Adipocyte (in vitro differentiated cells): ENCODE results near the gene PRH2.
A peak's percentile ranks its signal among the peaks of the same experiment; 100 is the strongest.

ENCODE experiments used
- DNase-seq: peaks from one replicate; pipeline ENCODE4 v3.0.0-alpha.2; 2015; ENCODE audit warnings: low read depth
- H3K27me3 ChIP-seq: replicated peaks from 2 replicates; pipeline ENCODE4 v1.7.0; 2013; ENCODE audit warnings: mild to moderate bottlenecking, low read length, moderate library complexity; ENCODE audit not compliant: control insufficient read depth, insufficient read depth
- H3K36me3 ChIP-seq: 2 replicates; pipeline ENCODE4 v1.7.0; 2013; ENCODE audit warnings: low read length, mild to moderate bottlenecking, moderate library complexity; ENCODE audit not compliant: control insufficient read depth, insufficient read depth, severe bottlenecking
- H3K4me1 ChIP-seq: 2 replicates; pipeline ENCODE4 v1.7.0; 2013; ENCODE audit warnings: mild to moderate bottlenecking, low read length, moderate library complexity; ENCODE audit not compliant: control insufficient read depth, insufficient read depth
- H3K4me3 ChIP-seq: 2 replicates; pipeline ENCODE4 v1.7.0; 2013; ENCODE audit warnings: mild to moderate bottlenecking, low read length, moderate library complexity
- H3K9ac ChIP-seq: 2 replicates; pipeline ENCODE4 v1.7.0; 2013; ENCODE audit warnings: mild to moderate bottlenecking, low read length, moderate library complexity
- H3K9me3 ChIP-seq: 2 replicates; pipeline ENCODE4 v1.7.0; 2013; ENCODE audit warnings: mild to moderate bottlenecking, low read length, moderate library complexity; ENCODE audit not compliant: control insufficient read depth

PRH2 gene

GRCh38 chr12:10926269-10926668, 2.8 kb upstream of the PRH2 start:
- H3K27me3 ChIP-seq, result no peaks in the 10 kb centered on the region
- no peak overlapping the region for H3K4me3 ChIP-seq
- no peaks in the 10 kb centered on the region for H3K36me3 ChIP-seq
- H3K9ac ChIP-seq, result no peak overlapping the region
- DNase-seq, result no peak
- no peaks in the 10 kb centered on the region for H3K9me3 ChIP-seq
- no peaks in the 10 kb centered on the region for H3K4me1 ChIP-seq

- no peaks in the 10 kb centered on the region for H3K4me1 ChIP-seq
- H3K36me3 ChIP-seq, result no peaks in the 10 kb centered on the region
- no peaks in the 10 kb centered on the region for H3K9me3 ChIP-seq
- no peak for DNase-seq
- no peak overlapping the region for H3K4me3 ChIP-seq
- no peak overlapping the region for H3K9ac ChIP-seq
- H3K27me3 ChIP-seq, result no peaks in the 10 kb centered on the region
These were observed 7.5 kb downstream of the PRH2 start for GRCh38 chr12:10936506-10936905.

DNA sequence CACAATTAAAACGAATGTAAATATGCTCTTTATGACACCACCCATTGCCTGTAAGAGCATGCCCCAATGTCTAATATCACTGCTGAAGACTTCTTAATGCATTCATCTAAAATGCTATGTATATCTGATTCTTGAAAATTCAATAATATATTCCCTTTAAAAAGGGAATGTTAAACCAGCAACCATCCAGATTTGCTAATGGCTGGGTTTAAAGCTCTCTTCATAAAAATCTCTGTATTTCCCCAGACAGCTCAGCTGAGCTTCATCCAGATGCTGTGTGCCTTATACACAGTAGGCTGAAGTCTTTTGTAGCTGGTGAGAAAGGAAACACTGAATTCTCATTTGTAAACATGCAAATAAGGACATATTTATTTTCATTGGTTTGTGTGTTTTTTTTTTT, 10.1 kb downstream of the PRH2 start, which contains the start of gene TAS2R14:
TSS of gene TAS2R14 (minus strand) at position 101 of the 400 bp plus-strand sequence. CDS start at position 45, 56 bp downstream.
- no peaks in the 10 kb centered on the region for H3K27me3 ChIP-seq
- H3K9me3 ChIP-seq, result no peaks in the 10 kb centered on the region
- no peaks in the 10 kb centered on the region for H3K36me3 ChIP-seq
- H3K4me1 ChIP-seq, result no peaks in the 10 kb centered on the region
- DNase-seq, result no peak
- no peak within 1 kb of the TSS for H3K9ac ChIP-seq
- no peak within 1 kb of the TSS for H3K4me3 ChIP-seq

- Histone ChIP-seq H3K36me3 (no peaks in the 10 kb centered on the region), H3K27me3 (no peaks in the 10 kb centered on the region), H3K9me3 (no peaks in the 10 kb centered on the region), H3K9ac (no peak overlapping the region), H3K4me1 (no peaks in the 10 kb centered on the region), H3K4me3 (no peak overlapping the region)
- peak; percentile 73 for DNase-seq
These were observed 11.4 kb downstream of the PRH2 start for GRCh38 chr12:10940389-10940788.

DNA sequence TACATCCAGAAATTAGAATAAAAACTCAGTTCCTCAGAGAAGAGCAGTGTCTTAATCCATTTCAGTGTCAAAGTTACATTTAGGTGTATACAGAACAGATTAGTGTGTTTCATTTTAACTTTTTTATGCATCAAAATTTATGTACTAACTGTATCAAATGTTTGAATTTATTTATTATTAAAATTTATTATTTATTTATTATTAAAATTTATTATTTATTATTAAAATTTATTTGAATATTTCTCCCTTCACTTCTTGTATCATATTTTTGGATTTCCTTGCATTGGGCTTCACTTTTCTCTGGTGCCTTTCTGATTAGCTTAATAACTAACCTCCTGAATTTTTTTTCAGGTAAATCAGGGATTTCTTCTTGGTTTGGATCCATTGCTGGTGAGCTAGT, 12.3 kb downstream of the PRH2 start:
- H3K4me1 ChIP-seq, result no peaks in the 10 kb centered on the region
- H3K9ac ChIP-seq, result no peak overlapping the region
- H3K27me3 ChIP-seq, result no peaks in the 10 kb centered on the region
- H3K4me3 ChIP-seq, result no peak overlapping the region
- DNase-seq, result no peak
- H3K36me3 ChIP-seq, result no peaks in the 10 kb centered on the region
- no peaks in the 10 kb centered on the region for H3K9me3 ChIP-seq

DNA sequence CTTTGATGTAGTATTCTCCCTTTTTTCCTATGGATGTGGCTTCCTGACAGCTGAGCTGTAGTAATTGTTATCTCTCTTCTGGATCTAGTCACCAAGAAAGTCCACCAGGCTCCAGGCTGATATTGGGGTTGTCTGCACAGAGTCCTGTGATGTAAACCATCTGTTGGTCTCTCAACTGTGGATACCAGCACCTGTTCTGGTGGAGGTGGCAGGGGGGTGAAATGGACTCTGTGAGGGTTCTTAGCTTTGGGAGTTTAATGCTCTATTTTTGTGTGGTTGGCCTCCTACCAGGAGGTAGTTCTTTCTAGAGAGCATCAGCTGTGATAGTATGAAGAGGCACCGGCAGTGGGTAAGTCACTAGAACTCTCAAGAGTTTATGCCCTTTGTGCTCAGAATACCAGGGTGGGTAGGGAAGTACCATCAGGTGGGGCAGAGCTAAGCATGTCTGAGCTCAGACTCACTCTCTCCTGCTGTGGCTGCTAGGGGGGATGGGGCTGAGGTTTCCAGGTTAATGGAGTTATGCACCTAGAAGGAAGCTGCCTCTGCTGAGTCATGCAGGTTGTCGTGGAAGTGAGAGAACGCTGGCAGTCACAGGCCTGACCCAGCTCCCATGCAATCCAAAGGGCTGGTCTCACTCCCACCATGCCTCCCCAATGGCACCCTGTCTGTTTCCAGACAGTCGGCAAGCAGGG, 13.0 kb downstream of the PRH2 start:
- no peaks in the 10 kb centered on the region for H3K36me3 ChIP-seq
- H3K27me3 ChIP-seq, result no peaks in the 10 kb centered on the region
- peaks cover 7% of the 10 kb centered on the region for H3K9me3 ChIP-seq
- no peak overlapping the region for H3K9ac ChIP-seq
- H3K4me3 ChIP-seq, result no peak overlapping the region
- no peak for DNase-seq
- H3K4me1 ChIP-seq, result no peaks in the 10 kb centered on the region

- H3K9ac ChIP-seq, result no peak overlapping the region
- no peak for DNase-seq
- H3K9me3 ChIP-seq, result peaks cover 10% of the 10 kb centered on the region
- H3K4me3 ChIP-seq, result no peak overlapping the region
- no peaks in the 10 kb centered on the region for H3K36me3 ChIP-seq
- no peaks in the 10 kb centered on the region for H3K27me3 ChIP-seq
- no peaks in the 10 kb centered on the region for H3K4me1 ChIP-seq
These were observed 14.1 kb downstream of the PRH2 start for GRCh38 chr12:10943167-10943566.

GRCh38 chr12:10952645-10953044, 23.6 kb downstream of the PRH2 start:
- no peak overlapping the region for H3K4me3 ChIP-seq
- DNase-seq, result no peak
- H3K4me1 ChIP-seq, result no peaks in the 10 kb centered on the region
- no peak overlapping the region for H3K9ac ChIP-seq
- peaks cover 5% of the 10 kb centered on the region for H3K36me3 ChIP-seq
- no peaks in the 10 kb centered on the region for H3K27me3 ChIP-seq
- H3K9me3 ChIP-seq, result peaks cover 10% of the 10 kb centered on the region

- no peaks in the 10 kb centered on the region for H3K27me3 ChIP-seq
These were observed 27.0 kb downstream of the PRH2 start for GRCh38 chr12:10956085-10956484.

GRCh38 chr12:10957741-10958140, 28.7 kb downstream of the PRH2 start:
- Histone ChIP-seq H3K9me3 (peaks cover 10% of the 10 kb centered on the region), H3K4me3 (no peak overlapping the region), H3K9ac (no peak overlapping the region), H3K36me3 (no peaks in the 10 kb centered on the region), H3K4me1 (no peaks in the 10 kb centered on the region), H3K27me3 (no peaks in the 10 kb centered on the region)
- DNase-seq, result no peak

More at GRCh38 chr12:10956085-10956484, 27.0 kb downstream of the PRH2 start:
- H3K9ac ChIP-seq, result no peak overlapping the region
- no peaks in the 10 kb centered on the region for H3K4me1 ChIP-seq
- H3K9me3 ChIP-seq, result peaks cover 10% of the 10 kb centered on the region
- no peak overlapping the region for H3K4me3 ChIP-seq
- DNase-seq, result no peak
- no peaks in the 10 kb centered on the region for H3K36me3 ChIP-seq

- Histone ChIP-seq H3K9ac (no peak overlapping the region), H3K4me1 (no peaks in the 10 kb centered on the region), H3K9me3 (peaks cover 9% of the 10 kb centered on the region), H3K36me3 (no peaks in the 10 kb centered on the region), H3K27me3 (no peaks in the 10 kb centered on the region), H3K4me3 (no peak overlapping the region)
- no peak for DNase-seq
These were observed 30.8 kb downstream of the PRH2 start for GRCh38 chr12:10959804-10960203.

DNA sequence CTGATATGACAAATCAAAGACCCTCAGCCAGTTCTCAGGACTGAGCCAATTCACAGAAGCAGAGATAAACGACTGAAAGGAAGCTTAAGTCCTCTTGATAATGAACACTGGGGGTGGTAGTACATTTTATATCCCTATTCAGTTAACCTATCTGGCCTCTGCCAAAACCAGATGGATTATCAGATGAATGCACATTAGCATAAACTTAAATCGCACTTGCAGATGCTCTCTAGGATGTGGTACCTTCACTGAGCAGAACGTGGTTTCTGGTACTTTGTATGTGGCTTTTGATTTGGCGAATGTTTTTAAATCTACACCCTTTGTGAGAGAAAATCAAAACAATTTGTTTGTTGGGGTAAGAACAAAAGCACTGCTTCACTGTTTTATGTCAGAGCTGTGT, 31.2 kb downstream of the PRH2 start:
- no peaks in the 10 kb centered on the region for H3K36me3 ChIP-seq
- no peaks in the 10 kb centered on the region for H3K27me3 ChIP-seq
- H3K9me3 ChIP-seq, result peaks cover 5% of the 10 kb centered on the region
- H3K9ac ChIP-seq, result no peak overlapping the region
- no peak overlapping the region for H3K4me3 ChIP-seq
- no peak for DNase-seq
- no peaks in the 10 kb centered on the region for H3K4me1 ChIP-seq
